T-helper 17 cell (primary cell): ENCODE measurements around the gene SLFNL1. TPM values are rescaled to one million over a fixed set of nuclear protein-coding genes. Genes with fewer than 3 reads are reported as not detected.

ENCODE experiments used
- ATAC-seq: fragments of 150-1000 bp; cut with Tn5 transposase; 2 replicates; pipeline ENCODE4 v1.10.0; 2021; ENCODE audit warnings: mild to moderate bottlenecking, moderate library complexity
- DNase-seq, 3 donors: peaks; one replicate each; pipeline versions ENCODE4 v3.0.0 to v3.0.0-alpha.2; 2020 to 2021
- H3K9me3 ChIP-seq: one replicate; pipeline ENCODE4 v1.7.0; 2013; ENCODE audit warnings: low read length, mild to moderate bottlenecking; ENCODE audit not compliant: control insufficient read depth, poor library complexity, severe bottlenecking
- H3K27ac Mint-ChIP-seq: one replicate; pipeline ENCODE4 v1.8.0; 2022; ENCODE audit warnings: mild to moderate bottlenecking, moderate library complexity, mixed read lengths
- H3K27me3 Mint-ChIP-seq: one replicate; pipeline ENCODE4 v1.8.0; 2022; ENCODE audit warnings: mixed read lengths
- H3K36me3 Mint-ChIP-seq: one replicate; pipeline ENCODE4 v1.8.0; 2022; ENCODE audit warnings: low read depth, mixed read lengths
- H3K4me1 Mint-ChIP-seq: one replicate; pipeline ENCODE4 v1.8.0; 2022; ENCODE audit warnings: mild to moderate bottlenecking, mixed read lengths
- H3K4me3 Mint-ChIP-seq: one replicate; pipeline ENCODE4 v1.8.0; 2022; ENCODE audit warnings: mild to moderate bottlenecking, moderate library complexity, mixed read lengths
- total RNA-seq, 4 donors: library from RNA in 2 of 4; stranded (reverse) in 2 of 4; gene quantifications; one replicate each; pipeline ENCODE4 v1.2.3 and lab custom pipeline; 2022 to 2026

Gene SLFNL1
- total RNA-seq, 2 donors from 2014 or later: 0.18 to 0.22 TPM

DNA sequence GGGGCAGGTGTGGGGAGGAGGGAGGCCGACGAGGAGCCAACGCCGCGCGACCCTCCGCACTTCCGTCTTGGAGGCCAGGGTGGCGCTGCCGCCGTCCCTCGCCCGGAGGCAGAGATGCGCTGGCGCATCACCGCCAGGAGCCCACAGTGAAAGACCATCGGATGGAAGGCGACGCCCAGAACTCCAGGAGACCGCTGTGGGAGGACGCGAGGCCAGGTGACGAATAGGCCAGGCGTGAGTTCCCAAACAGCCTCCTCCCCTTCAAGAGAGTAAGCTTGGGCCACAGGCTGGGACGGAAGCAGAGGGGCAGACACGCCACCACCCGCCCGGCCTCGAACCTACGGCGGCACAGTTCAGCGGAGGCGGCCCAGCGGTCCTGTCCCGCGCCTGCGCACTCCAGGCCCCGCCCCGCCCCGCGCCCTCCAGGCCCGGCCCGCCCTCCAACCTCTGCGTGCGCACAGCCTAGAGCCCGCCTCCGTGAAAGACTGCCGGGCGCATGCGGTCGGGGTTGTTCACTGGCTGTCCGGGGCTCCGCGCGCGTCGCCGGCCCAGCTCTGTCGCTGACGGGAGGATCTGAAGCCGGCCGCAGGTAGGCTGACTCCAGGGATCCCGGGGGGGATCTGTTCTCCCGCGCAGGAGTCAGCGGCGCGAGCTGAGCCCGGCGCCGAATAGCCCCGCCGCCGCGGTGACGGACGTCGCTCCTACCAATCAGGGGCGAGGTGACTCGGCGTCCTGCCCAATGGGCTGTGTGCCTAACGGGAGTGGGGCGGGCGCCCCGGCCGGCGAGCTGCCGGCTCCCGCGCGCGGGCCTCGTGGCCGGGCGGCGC is 42.1 kb downstream of the SLFNL1 start, which contains the start of gene CTPS1:
Gene CTPS1, plus strand, starts transcription at position 456 of the 827 bp plus-strand sequence. CDS start 3,595 bp downstream, outside the sequence.
- H3K4me1 Mint-ChIP-seq: peaks cover 18% of the 10 kb centered on the region
- DNase-seq (peak; percentile 92 to 97 (median 93)), ATAC-seq (peak; percentile 90)
- H3K27me3 Mint-ChIP-seq: no peaks in the 10 kb centered on the region
- H3K9me3 ChIP-seq: no peaks in the 10 kb centered on the region
- H3K4me3 Mint-ChIP-seq: peak within 1 kb of the TSS; percentile 98
- H3K36me3 Mint-ChIP-seq: no peaks in the 10 kb centered on the region
- H3K27ac Mint-ChIP-seq: peak within 1 kb of the TSS; percentile 94

DNA sequence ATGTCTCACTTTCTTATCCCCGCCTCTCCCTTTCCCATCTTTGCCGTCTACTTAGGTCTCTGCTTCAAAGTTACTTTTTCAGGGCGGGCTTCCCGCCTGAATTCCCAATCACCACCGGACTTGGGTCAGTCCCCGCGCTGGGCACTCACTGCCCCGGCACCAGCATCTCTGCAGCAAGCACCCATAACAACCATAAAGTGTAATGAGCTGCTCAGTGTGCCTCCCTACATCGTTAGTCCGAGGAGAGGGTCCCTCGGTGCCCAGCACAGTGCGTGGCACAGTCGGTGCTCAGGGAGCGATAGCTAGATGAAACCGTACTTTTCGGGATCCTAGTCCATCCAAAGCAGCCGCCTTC is 42.7 kb downstream of the SLFNL1 start:
- Mint-ChIP-seq H3K4me3 (peak overlapping the region; percentile 98), H3K27me3 (peaks cover 5% of the 10 kb centered on the region), H3K27ac (peak overlapping the region; percentile 94), H3K36me3 (no peaks in the 10 kb centered on the region), H3K4me1 (peaks cover 21% of the 10 kb centered on the region)
- DNase-seq (peak in 1 of 3 donors; percentile 5), ATAC-seq (no peak)
- no peaks in the 10 kb centered on the region for H3K9me3 ChIP-seq

DNA sequence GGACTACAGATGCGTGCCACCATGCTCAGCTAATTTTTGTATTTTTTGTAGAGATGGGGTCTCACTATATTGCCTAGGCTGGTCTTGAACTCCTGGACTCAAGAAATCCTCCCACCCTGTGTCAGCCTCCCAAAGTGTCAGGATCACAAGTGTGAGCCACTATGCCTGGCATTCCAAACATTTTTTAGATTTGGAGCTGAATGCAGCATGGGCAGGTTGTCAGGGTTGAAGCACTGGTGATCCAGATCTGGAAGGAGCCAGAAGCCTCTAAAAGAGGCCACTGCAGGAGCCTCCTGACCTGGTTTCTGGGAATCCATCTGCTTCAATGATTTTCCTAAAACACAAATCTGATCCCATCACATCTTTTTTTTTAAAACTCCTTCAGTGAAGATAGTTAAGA is 43.8 kb downstream of the SLFNL1 start:
- H3K27ac Mint-ChIP-seq: no peak overlapping the region
- H3K9me3 ChIP-seq: no peaks in the 10 kb centered on the region
- H3K4me3 Mint-ChIP-seq: no peak overlapping the region
- no peaks in the 10 kb centered on the region for H3K36me3 Mint-ChIP-seq
- DNase-seq (no peak), ATAC-seq (no peak)
- H3K27me3 Mint-ChIP-seq: peaks cover 9% of the 10 kb centered on the region
- peaks cover 21% of the 10 kb centered on the region for H3K4me1 Mint-ChIP-seq

DNA sequence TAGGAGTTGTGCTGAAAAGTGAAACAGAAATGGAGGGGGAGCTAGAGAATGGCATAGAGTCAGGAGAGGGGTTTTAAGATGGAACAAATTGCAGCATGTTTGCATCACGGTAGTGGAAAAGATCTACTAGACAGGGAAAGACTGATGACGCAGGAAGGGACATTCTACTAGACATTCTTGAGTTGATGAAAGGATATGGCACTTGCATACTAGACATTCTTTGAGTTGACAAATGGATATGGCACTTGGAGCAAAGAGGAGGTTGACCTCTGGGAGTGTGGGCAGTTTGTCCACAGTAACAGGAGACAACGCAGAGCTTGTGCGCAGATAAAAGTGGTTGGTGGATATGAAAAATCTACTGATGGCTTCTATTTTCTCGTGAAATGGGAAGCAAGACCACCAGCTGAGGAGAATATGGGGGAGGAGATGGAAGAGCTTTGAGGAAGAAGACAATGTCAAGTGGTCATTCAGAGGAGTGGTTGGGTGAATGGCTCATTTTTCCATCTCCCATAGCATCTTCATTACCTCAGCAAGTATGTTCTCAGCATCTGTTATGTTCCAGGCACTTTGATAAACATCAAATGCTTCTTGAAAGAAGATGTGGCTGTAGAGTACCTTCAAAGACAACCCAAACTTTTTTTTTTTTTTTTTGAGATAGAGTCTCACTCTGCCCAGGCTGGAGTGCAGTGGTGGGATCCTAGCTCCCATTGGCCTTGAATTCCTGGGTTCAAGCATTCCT is 44.4 kb downstream of the SLFNL1 start:
- H3K4me3 Mint-ChIP-seq: no peak overlapping the region
- no peak overlapping the region for H3K27ac Mint-ChIP-seq
- peaks cover 9% of the 10 kb centered on the region for H3K27me3 Mint-ChIP-seq

DNA sequence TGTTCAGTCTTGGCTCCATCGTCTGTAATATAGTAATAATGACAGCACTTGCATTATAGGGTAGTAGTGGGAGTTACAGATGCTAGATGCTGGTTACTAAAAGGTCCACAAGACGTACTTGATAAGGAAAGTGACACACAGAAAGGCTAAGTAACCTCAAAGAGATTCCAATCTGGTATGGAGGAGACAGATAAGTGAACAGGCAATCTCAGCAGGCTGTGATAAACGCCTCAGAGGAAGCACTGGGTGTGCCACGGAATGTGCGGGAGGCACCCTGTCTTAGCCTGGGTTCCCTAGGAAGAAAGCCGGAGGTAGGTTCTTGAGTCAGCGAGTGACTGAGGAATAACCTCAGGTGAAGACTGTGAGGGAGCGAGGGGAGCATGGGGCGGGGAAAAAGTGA is 46.6 kb downstream of the SLFNL1 start:
- no peaks in the 10 kb centered on the region for H3K36me3 Mint-ChIP-seq
- H3K9me3 ChIP-seq: no peaks in the 10 kb centered on the region
- no peak for DNase-seq
- H3K27ac Mint-ChIP-seq: no peak overlapping the region
- peaks cover 8% of the 10 kb centered on the region for H3K4me1 Mint-ChIP-seq
- no peak for ATAC-seq
- no peak overlapping the region for H3K4me3 Mint-ChIP-seq
- H3K27me3 Mint-ChIP-seq: peaks cover 9% of the 10 kb centered on the region

More for the DNA sequence above, 44.4 kb downstream of the SLFNL1 start:
- ATAC-seq: no peak
- H3K9me3 ChIP-seq: no peaks in the 10 kb centered on the region
- DNase-seq: no peak
- no peaks in the 10 kb centered on the region for H3K36me3 Mint-ChIP-seq
- H3K4me1 Mint-ChIP-seq: peaks cover 20% of the 10 kb centered on the region

DNA sequence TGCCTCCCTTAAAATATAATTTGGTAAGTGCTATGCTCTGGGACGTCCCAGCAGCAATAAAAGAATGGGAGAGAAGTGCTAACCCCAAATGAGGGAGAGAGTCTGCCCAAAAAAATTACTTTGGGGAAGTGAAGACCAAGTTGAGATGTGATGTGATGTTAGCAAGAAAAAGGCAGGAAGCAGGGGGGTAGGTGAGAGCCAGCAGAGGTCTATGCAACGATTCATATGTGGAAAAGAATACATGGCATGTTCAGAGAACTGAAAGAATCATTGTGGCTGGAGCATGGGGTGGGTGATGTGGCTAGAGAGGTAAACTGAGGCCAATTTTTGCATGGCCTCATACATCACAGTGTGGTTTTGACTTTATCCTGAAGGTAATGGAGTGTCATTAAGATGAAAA is 47.6 kb downstream of the SLFNL1 start:
- H3K36me3 Mint-ChIP-seq: no peaks in the 10 kb centered on the region
- no peak for DNase-seq
- H3K9me3 ChIP-seq: no peaks in the 10 kb centered on the region
- ATAC-seq: no peak
- H3K4me3 Mint-ChIP-seq: no peak overlapping the region
- no peak overlapping the region for H3K27ac Mint-ChIP-seq
- peaks cover 8% of the 10 kb centered on the region for H3K4me1 Mint-ChIP-seq
- H3K27me3 Mint-ChIP-seq: peaks cover 9% of the 10 kb centered on the region

DNA sequence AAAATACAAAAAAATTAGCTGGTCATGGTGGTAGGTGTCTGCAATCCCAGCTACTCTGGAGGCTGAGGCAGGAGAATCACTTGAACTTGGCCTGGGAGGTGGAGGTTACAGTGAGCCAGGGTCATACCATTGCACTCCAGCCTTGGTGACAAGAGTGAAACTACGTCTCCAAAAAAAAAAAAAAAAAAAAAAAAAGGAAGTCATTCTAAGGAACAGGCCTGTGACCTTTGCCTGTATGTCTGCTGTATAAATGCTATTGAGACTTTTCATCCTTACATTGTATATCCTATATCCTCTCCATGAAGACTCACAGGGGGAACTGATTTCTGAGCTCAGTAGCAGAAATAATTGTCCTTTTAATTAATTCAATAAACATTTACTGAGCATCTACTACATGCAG is 49.6 kb downstream of the SLFNL1 start:
- H3K4me1 Mint-ChIP-seq: peaks cover 6% of the 10 kb centered on the region
- H3K9me3 ChIP-seq: no peaks in the 10 kb centered on the region
- H3K4me3 Mint-ChIP-seq: no peak overlapping the region
- ATAC-seq (no peak), DNase-seq (no peak)
- H3K27ac Mint-ChIP-seq: no peak overlapping the region
- peaks cover 9% of the 10 kb centered on the region for H3K27me3 Mint-ChIP-seq
- no peaks in the 10 kb centered on the region for H3K36me3 Mint-ChIP-seq

DNA sequence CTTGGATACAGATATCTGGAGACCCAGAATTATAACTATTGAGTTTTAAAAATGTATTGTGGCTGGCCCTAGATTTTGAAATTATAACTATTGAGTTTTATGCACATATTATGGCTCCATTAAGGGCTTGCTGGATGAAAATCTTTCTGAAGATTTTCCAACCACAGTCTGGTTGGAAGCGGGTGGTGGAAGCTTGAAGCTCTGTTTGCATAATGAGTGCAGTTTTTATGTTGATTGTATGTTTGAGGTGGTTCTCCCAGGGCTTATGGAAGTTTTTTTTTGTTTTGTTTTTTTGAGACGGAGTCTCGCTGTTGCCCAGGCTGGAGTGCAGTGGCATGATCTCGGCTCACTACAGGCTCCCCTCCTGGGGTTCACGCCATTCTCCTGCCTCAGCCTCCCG is 52.1 kb downstream of the SLFNL1 start:
- DNase-seq: no peak
- no peak for ATAC-seq
- Mint-ChIP-seq H3K36me3 (no peaks in the 10 kb centered on the region), H3K4me1 (peaks cover 3% of the 10 kb centered on the region), H3K27me3 (peaks cover 9% of the 10 kb centered on the region), H3K27ac (no peak overlapping the region), H3K4me3 (no peak overlapping the region)
- no peaks in the 10 kb centered on the region for H3K9me3 ChIP-seq

DNA sequence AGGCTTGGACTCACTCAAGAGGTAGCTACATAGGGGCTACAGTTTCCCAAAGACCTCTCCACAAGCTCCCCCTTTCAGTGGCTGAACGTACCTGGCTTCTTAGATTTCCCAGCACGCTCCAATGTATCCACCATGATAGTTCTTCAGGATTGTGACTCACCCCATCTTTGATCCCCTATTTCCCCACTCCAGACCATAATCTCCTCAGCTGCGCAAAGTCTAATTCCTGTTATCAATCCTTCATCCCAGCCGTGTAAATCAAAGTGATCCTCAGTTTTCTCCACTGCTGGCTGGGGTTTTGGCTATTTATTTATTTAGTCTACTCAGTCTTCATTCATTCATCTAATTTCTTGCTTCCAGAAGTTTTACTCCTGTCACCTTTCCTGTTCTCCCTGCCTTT is 55.1 kb downstream of the SLFNL1 start:
- H3K4me3 Mint-ChIP-seq: no peak overlapping the region
- H3K36me3 Mint-ChIP-seq: no peaks in the 10 kb centered on the region
- H3K9me3 ChIP-seq: no peaks in the 10 kb centered on the region
- ATAC-seq (no peak), DNase-seq (no peak)
- no peaks in the 10 kb centered on the region for H3K27me3 Mint-ChIP-seq
- no peaks in the 10 kb centered on the region for H3K4me1 Mint-ChIP-seq
- no peak overlapping the region for H3K27ac Mint-ChIP-seq

Other genes starting within 250 kb of the SLFNL1 start
- under 1 TPM; 0.17 to 0.86 TPM for gene KCNQ4, start 237.9 kb downstream of the SLFNL1 start, total RNA-seq
- gene CITED4, start 159.4 kb downstream of the SLFNL1 start, total RNA-seq: 10 to 100 TPM; 17.2 to 23.6 TPM
- gene CTPS1, start 42.0 kb downstream of the SLFNL1 start, total RNA-seq: 10 to 100 TPM; 48.8 to 56.9 TPM
- 10 to 100 TPM; 18.6 to 19.4 TPM for gene SCMH1, start 220.6 kb upstream of the SLFNL1 start, total RNA-seq